KBM-7 (cell line): Measurements from ENCODE around the gene CEP135.
"Not testable (repeated sequence)": the region's sequence is repeated elsewhere in the genome, so short reads cannot be mapped to it uniquely, and the experiment has no call there.

Experiments
- DNase-seq: peaks from one replicate; pipeline ENCODE4 v3.0.0-alpha.2; 2015
- in situ Hi-C: fragments of 300-500 bp; cut with MboI; formaldehyde crosslinking; loops from 2 replicates; pipeline ENCODE4 v1.14.3; 2020; ENCODE audit warnings: low sequenced_read_pairs, low pct_unique_long_range_greater_than_20kb, mixed read lengths

Gene CEP135

GRCh38 chr4:55948726-55949481 lies at the start of gene CEP135:
CEP135 (plus strand) TSS chr4:55948945; CDS start chr4:55952131, 3,186 bp downstream.
- in situ Hi-C loops: no loop called here
- peak; percentile 96 for DNase-seq

GRCh38 chr4:55902677-55903076 lies 46.1 kb upstream of the CEP135 start:
- in situ Hi-C loops: no loop called here
- DNase-seq: no peak

- no peak for DNase-seq
- in situ Hi-C loops: no loop called here
Observed at GRCh38 chr4:55903577-55903976, 45.2 kb upstream of the CEP135 start.

- no peak for DNase-seq
- in situ Hi-C loops: no loop called here
Observed at GRCh38 chr4:55904576-55904975, 44.2 kb upstream of the CEP135 start.

- in situ Hi-C loops: no loop called here
- no peak for DNase-seq
Observed at GRCh38 chr4:55906323-55906722, 42.4 kb upstream of the CEP135 start.

- no peak for DNase-seq
- in situ Hi-C loops: no loop called here
Observed at GRCh38 chr4:55906989-55907388, 41.8 kb upstream of the CEP135 start.

- in situ Hi-C loops: no loop called here
- no peak for DNase-seq
Observed at GRCh38 chr4:55907469-55907868, 41.3 kb upstream of the CEP135 start.

- DNase-seq: no peak
- in situ Hi-C loops: no loop called here
Observed at GRCh38 chr4:55910140-55910539, 38.6 kb upstream of the CEP135 start.

GRCh38 chr4:55912249-55912648 lies 36.5 kb upstream of the CEP135 start:
- DNase-seq: peak; percentile 8
- in situ Hi-C loops: no loop called here

GRCh38 chr4:55920571-55920970 lies 28.2 kb upstream of the CEP135 start:
- in situ Hi-C loops: no loop called here
- no peak for DNase-seq

- no peak for DNase-seq
- in situ Hi-C loops: no loop called here
Observed at GRCh38 chr4:55921093-55921492, 27.7 kb upstream of the CEP135 start.

- in situ Hi-C loops: no loop called here
- DNase-seq: no peak
Observed at GRCh38 chr4:55925241-55925640, 23.5 kb upstream of the CEP135 start.

- no peak for DNase-seq
- in situ Hi-C loops: no loop called here
Observed at GRCh38 chr4:55926610-55927009, 22.1 kb upstream of the CEP135 start.

- no peak for DNase-seq
- in situ Hi-C loops: no loop called here
Observed at GRCh38 chr4:55927803-55928437, 20.8 kb upstream of the CEP135 start.

- DNase-seq: no peak
- in situ Hi-C loops: no loop called here
Observed at GRCh38 chr4:55928846-55929245, 19.9 kb upstream of the CEP135 start.

- in situ Hi-C loops: no loop called here
- no peak for DNase-seq
Observed at GRCh38 chr4:55931043-55931442, 17.7 kb upstream of the CEP135 start.

GRCh38 chr4:55931833-55932232 lies 16.9 kb upstream of the CEP135 start:
- DNase-seq: no peak
- in situ Hi-C loops: no loop called here

GRCh38 chr4:55932511-55932910 lies 16.2 kb upstream of the CEP135 start:
- DNase-seq: no peak
- in situ Hi-C loops: no loop called here

GRCh38 chr4:55933611-55934010 lies 15.1 kb upstream of the CEP135 start:
- in situ Hi-C loops: no loop called here
- DNase-seq: no peak

GRCh38 chr4:55935907-55936306 lies 12.8 kb upstream of the CEP135 start:
- DNase-seq, in situ Hi-C loops: not testable (repeated sequence)

GRCh38 chr4:55938481-55938880 lies 10.3 kb upstream of the CEP135 start:
- in situ Hi-C loops: no loop called here
- peak; percentile 83 for DNase-seq
